DOHH2 (cell line): ENCODE measurements around the gene FAM20C.

Experiments used
- H3F3A ChIP-seq: fragments of 200-600 bp; sonication (generic), shearing (Covaris generic); 2 replicates; pipeline ENCODE4 v1.6.0; 2016; ENCODE audit warnings: antibody characterized with exemption, mild to moderate bottlenecking; ENCODE audit not compliant: control insufficient read depth, insufficient read depth
- H3K27ac ChIP-seq: fragments of 200-600 bp; sonication (generic); 2 replicates; pipeline ENCODE4 v1.5.1; 2014; ENCODE audit warnings: low read depth, mild to moderate bottlenecking, low read length, moderate library complexity
- H3K27me3 ChIP-seq: fragments of 200-600 bp; sonication (generic); 2 replicates; pipeline ENCODE4 v1.6.1; 2014; ENCODE audit warnings: mild to moderate bottlenecking, low read length, mixed read lengths; ENCODE audit not compliant: control insufficient read depth
- H3K36me3 ChIP-seq: fragments of 200-600 bp; sonication (generic); 2 replicates; pipeline ENCODE4 v1.6.1; 2014; ENCODE audit warnings: mild to moderate bottlenecking, low read length, moderate library complexity, mixed read lengths; ENCODE audit not compliant: control insufficient read depth
- H3K4me1 ChIP-seq: fragments of 200-600 bp; sonication (generic); 2 replicates; pipeline ENCODE4 v1.6.1; 2014; ENCODE audit warnings: mild to moderate bottlenecking, low read length, mixed read lengths; ENCODE audit not compliant: control insufficient read depth
- H3K4me2 ChIP-seq: fragments of 200-600 bp; sonication (generic); 2 replicates; pipeline ENCODE4 v1.6.0; 2014; ENCODE audit warnings: mild to moderate bottlenecking, low read length, moderate library complexity
- H3K4me3 ChIP-seq: fragments of 200-600 bp; sonication (generic); 2 replicates; pipeline ENCODE4 v1.5.1; 2014; ENCODE audit warnings: mild to moderate bottlenecking, low read length, mixed read lengths
- H3K79me2 ChIP-seq: fragments of 200-600 bp; sonication (generic); 2 replicates; pipeline ENCODE4 v1.6.1; 2014; ENCODE audit warnings: mild to moderate bottlenecking, low read length, mixed read lengths; ENCODE audit not compliant: control insufficient read depth
- H3K9me2 ChIP-seq: fragments of 200-600 bp; sonication (generic); replicated peaks from 2 replicates; pipeline ENCODE4 v1.6.1; 2014; ENCODE audit warnings: mild to moderate bottlenecking, low read length, mixed read lengths; ENCODE audit not compliant: control insufficient read depth
- H3K9me3 ChIP-seq: fragments of 200-600 bp; sonication (generic); 2 replicates; pipeline ENCODE4 v1.6.1; 2014; ENCODE audit warnings: antibody characterized with exemption, low read length, mixed read lengths; ENCODE audit not compliant: control insufficient read depth, insufficient read depth
- H4K20me1 ChIP-seq: fragments of 200-600 bp; sonication (generic); 2 replicates; pipeline ENCODE4 v1.6.0; 2014; ENCODE audit warnings: low read depth, mild to moderate bottlenecking, antibody characterized with exemption, low read length, moderate library complexity; ENCODE audit not compliant: control insufficient read depth, insufficient read depth
- CTCF ChIP-seq: fragments of 200-600 bp; sonication (generic); IDR thresholded peaks from one replicate; pipeline ENCODE4 v1.5.1; 2014; ENCODE audit warnings: antibody characterized with exemption, mild to moderate bottlenecking, low read depth, low read length; ENCODE audit not compliant: poor library complexity, severe bottlenecking
- EZH2phosphoT487 ChIP-seq: fragments of 200-600 bp; sonication (generic); IDR thresholded peaks from 2 replicates; pipeline ENCODE4 v1.6.1; 2017; ENCODE audit warnings: borderline replicate concordance, mild to moderate bottlenecking, antibody characterized with exemption, low read length, moderate library complexity, mixed read lengths

The FAM20C gene

GRCh38 chr7:236967-237366 lies 44.6 kb downstream of the FAM20C start:
- Histone ChIP-seq H3K9me3 (peaks cover 63% of the 10 kb centered on the region; the same call in 1 of the 2 replicates), H3K27ac (no peak overlapping the region), H3K9me2 (no peaks in the 10 kb centered on the region), H3F3A (no peaks in the 10 kb centered on the region), H3K4me1 (no peaks in the 10 kb centered on the region), H3K4me2 (no peak overlapping the region), H3K36me3 (no peaks in the 10 kb centered on the region), H3K4me3 (no peak overlapping the region), H3K27me3 (no peaks in the 10 kb centered on the region), H3K79me2 (no peaks in the 10 kb centered on the region), H4K20me1 (no peaks in the 10 kb centered on the region)
- TF ChIP-seq CTCF (no peak), EZH2phosphoT487 (no peak)

- Histone ChIP-seq H3K79me2 (no peaks in the 10 kb centered on the region), H3K4me1 (no peaks in the 10 kb centered on the region), H3K4me3 (no peak overlapping the region), H3K27me3 (no peaks in the 10 kb centered on the region), H3K4me2 (no peak overlapping the region), H3K9me3 (peaks cover 63% of the 10 kb centered on the region; the same call in 1 of the 2 replicates), H3K36me3 (no peaks in the 10 kb centered on the region), H3K27ac (no peak overlapping the region), H3F3A (no peaks in the 10 kb centered on the region), H3K9me2 (no peaks in the 10 kb centered on the region), H4K20me1 (no peaks in the 10 kb centered on the region)
- no peak for TF ChIP-seq CTCF
- TF ChIP-seq EZH2phosphoT487: no peak
Observed at GRCh38 chr7:237385-237784, 45.0 kb downstream of the FAM20C start.

- TF ChIP-seq EZH2phosphoT487 (no peak), CTCF (no peak)
- H3K27ac ChIP-seq: no peak overlapping the region
- no peaks in the 10 kb centered on the region for H3K36me3 ChIP-seq
- no peak overlapping the region for H3K4me2 ChIP-seq
- H3K9me3 ChIP-seq: peaks cover 53% of the 10 kb centered on the region; the same call in 1 of the 2 replicates
- H3K27me3 ChIP-seq: no peaks in the 10 kb centered on the region
- no peak overlapping the region for H3K4me3 ChIP-seq
- H3K4me1 ChIP-seq: no peaks in the 10 kb centered on the region
- H4K20me1 ChIP-seq: no peaks in the 10 kb centered on the region
- no peaks in the 10 kb centered on the region for H3K9me2 ChIP-seq
- H3F3A ChIP-seq: no peaks in the 10 kb centered on the region
- H3K79me2 ChIP-seq: no peaks in the 10 kb centered on the region
Observed at GRCh38 chr7:240146-240676, 47.8 kb downstream of the FAM20C start.
